KMS-11 (cell line): Measurements from ENCODE around the gene TPH1.

Source experiments
- H2AFZ ChIP-seq: fragments of 200-600 bp; sonication (generic); 2 replicates; pipeline ENCODE4 v1.6.1; 2016; ENCODE audit warnings: antibody characterized with exemption, mixed run types, low read depth
- H3K27ac ChIP-seq: fragments of 200-600 bp; sonication (generic); 2 replicates; pipeline ENCODE4 v1.6.1; 2016; ENCODE audit warnings: mild to moderate bottlenecking, mixed run types
- H3K27me3 ChIP-seq: fragments of 200-600 bp; sonication (generic); 2 replicates; pipeline ENCODE4 v1.6.1; 2017; ENCODE audit warnings: mild to moderate bottlenecking, low read depth, mixed run types, moderate library complexity; ENCODE audit not compliant: insufficient read depth
- H3K36me3 ChIP-seq: fragments of 200-600 bp; sonication (generic); 2 replicates; pipeline ENCODE4 v1.6.1; 2017; ENCODE audit warnings: mild to moderate bottlenecking, mixed run types; ENCODE audit not compliant: insufficient read depth
- H3K4me1 ChIP-seq: fragments of 200-600 bp; sonication (generic); 2 replicates; pipeline ENCODE4 v1.6.1; 2016; ENCODE audit warnings: mild to moderate bottlenecking, low read depth, mixed run types; ENCODE audit not compliant: poor library complexity, severe bottlenecking
- H3K4me2 ChIP-seq: fragments of 200-600 bp; sonication (generic); 2 replicates; pipeline ENCODE4 v1.7.0; 2016; ENCODE audit warnings: mild to moderate bottlenecking, mixed run types
- H3K4me3 ChIP-seq: fragments of 200-600 bp; sonication (generic); IDR thresholded peaks from 2 replicates; pipeline ENCODE4 v1.6.1; 2017; ENCODE audit warnings: low read depth, low read length, mixed read lengths; ENCODE audit not compliant: insufficient read depth
- H3K79me2 ChIP-seq: fragments of 200-600 bp; sonication (generic); 2 replicates; pipeline ENCODE4 v1.6.1; 2016; ENCODE audit warnings: low read depth, mixed run types; ENCODE audit not compliant: insufficient read depth
- H3K9ac ChIP-seq: fragments of 200-600 bp; sonication (generic); 2 replicates; pipeline ENCODE4 v1.6.1; 2016; ENCODE audit warnings: mild to moderate bottlenecking, mixed run types
- H4K20me1 ChIP-seq: fragments of 200-600 bp; sonication (generic); 2 replicates; pipeline ENCODE4 v1.6.1; 2016; ENCODE audit warnings: mild to moderate bottlenecking, mixed run types; ENCODE audit not compliant: insufficient read depth
- TF ChIP-seq, protein P1 (sequence below): fragments of 200-600 bp; sonication (generic); conservative IDR thresholded peaks from 2 replicates; pipeline ENCODE4 v1.6.1; 2017; ENCODE audit warnings: low read depth, mild to moderate bottlenecking, antibody characterized with exemption, low read length, moderate library complexity, mixed read lengths

TPH1 gene

DNA sequence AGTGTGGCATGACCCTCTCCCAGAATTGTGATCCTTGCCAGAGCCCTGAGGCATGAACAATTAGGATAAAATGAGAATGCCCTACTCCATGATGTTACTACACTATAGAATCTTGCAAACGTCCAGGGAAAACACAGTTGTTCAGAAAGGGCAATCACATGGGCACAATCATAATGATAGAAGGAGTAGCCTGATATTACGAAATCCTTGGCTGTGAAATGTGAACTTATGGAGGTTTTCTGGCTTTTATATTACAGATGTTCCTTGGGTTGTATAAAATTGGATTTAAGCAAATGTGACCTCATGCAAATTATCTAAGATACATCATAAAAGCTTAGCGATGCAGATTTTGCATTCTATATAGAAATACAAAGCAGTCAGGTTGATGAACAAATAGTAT, 29.4 kb upstream of the TPH1 start:
- Histone ChIP-seq H4K20me1 (no peaks in the 10 kb centered on the region), H3K4me1 (peaks cover 9% of the 10 kb centered on the region), H2AFZ (no peak overlapping the region), H3K4me2 (no peak overlapping the region), H3K27me3 (no peaks in the 10 kb centered on the region), H3K4me3 (no peak overlapping the region), H3K9ac (no peak overlapping the region), H3K27ac (no peak overlapping the region), H3K79me2 (no peaks in the 10 kb centered on the region), H3K36me3 (no peaks in the 10 kb centered on the region)
- TF ChIP-seq, protein P1, sequence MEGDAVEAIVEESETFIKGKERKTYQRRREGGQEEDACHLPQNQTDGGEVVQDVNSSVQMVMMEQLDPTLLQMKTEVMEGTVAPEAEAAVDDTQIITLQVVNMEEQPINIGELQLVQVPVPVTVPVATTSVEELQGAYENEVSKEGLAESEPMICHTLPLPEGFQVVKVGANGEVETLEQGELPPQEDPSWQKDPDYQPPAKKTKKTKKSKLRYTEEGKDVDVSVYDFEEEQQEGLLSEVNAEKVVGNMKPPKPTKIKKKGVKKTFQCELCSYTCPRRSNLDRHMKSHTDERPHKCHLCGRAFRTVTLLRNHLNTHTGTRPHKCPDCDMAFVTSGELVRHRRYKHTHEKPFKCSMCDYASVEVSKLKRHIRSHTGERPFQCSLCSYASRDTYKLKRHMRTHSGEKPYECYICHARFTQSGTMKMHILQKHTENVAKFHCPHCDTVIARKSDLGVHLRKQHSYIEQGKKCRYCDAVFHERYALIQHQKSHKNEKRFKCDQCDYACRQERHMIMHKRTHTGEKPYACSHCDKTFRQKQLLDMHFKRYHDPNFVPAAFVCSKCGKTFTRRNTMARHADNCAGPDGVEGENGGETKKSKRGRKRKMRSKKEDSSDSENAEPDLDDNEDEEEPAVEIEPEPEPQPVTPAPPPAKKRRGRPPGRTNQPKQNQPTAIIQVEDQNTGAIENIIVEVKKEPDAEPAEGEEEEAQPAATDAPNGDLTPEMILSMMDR, result no peak

DNA sequence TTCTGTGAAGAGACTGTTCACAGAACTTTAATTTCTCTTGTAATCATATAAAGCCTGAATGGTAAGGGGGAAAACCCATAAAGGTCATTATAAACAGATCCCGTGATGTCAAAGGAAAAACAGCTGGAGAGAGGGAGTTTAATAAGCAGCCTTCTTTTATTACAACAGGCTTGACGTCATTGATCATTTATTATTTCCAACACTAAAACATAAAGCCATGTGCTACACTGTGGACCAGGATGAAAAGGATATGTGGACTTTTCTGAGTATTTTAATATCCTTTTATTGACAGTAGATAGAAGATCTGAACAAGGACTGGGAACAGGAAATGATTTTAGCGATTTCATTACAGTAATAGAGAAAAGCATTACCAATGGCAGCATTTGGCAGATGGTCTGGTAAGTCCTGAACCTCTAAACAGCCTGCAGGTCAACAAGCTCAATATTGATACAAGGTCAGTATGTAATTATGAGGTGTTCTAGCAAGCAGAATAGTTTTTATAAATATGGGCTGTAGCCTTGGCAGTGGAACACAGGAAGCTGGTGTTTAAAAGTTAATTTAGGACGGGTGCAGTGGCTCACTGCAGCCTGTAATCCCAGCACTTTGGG, 25.1 kb upstream of the TPH1 start:
- peaks cover 5% of the 10 kb centered on the region for H3K4me1 ChIP-seq
- no peak overlapping the region for H3K4me2 ChIP-seq
- H3K9ac ChIP-seq, result no peak overlapping the region
- H2AFZ ChIP-seq, result no peak overlapping the region
- H3K27me3 ChIP-seq, result no peaks in the 10 kb centered on the region
- H3K27ac ChIP-seq, result no peak overlapping the region
- no peaks in the 10 kb centered on the region for H4K20me1 ChIP-seq
- H3K79me2 ChIP-seq, result no peaks in the 10 kb centered on the region
- TF ChIP-seq, protein P1, result no peak
- H3K4me3 ChIP-seq, result no peak overlapping the region
- H3K36me3 ChIP-seq, result no peaks in the 10 kb centered on the region

DNA sequence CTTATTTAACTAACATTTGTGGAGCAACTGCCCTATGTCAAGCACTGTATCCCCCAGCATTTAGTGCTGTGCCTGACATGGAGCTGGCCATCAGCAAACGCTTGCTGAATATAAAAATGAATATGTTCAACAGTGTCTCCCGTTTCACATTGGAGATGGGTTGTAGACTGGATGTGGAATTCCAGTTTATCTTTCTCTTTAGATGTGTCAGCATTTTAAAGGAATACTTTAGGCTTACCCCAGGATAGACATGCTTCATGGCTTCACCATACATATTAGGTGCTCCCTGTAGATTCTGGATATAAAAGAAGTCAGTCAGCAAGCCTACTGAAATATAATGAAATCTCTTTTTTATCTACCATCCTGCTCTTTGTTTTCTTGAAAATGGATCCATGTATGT, 21.3 kb upstream of the TPH1 start:
- no peaks in the 10 kb centered on the region for H3K27me3 ChIP-seq
- TF ChIP-seq, protein P1, result no peak
- no peaks in the 10 kb centered on the region for H3K4me1 ChIP-seq
- no peak overlapping the region for H3K9ac ChIP-seq
- H3K4me3 ChIP-seq, result no peak overlapping the region
- H3K79me2 ChIP-seq, result no peaks in the 10 kb centered on the region
- no peak overlapping the region for H3K27ac ChIP-seq
- H2AFZ ChIP-seq, result no peak overlapping the region
- H3K4me2 ChIP-seq, result no peak overlapping the region
- no peaks in the 10 kb centered on the region for H3K36me3 ChIP-seq
- no peaks in the 10 kb centered on the region for H4K20me1 ChIP-seq

DNA sequence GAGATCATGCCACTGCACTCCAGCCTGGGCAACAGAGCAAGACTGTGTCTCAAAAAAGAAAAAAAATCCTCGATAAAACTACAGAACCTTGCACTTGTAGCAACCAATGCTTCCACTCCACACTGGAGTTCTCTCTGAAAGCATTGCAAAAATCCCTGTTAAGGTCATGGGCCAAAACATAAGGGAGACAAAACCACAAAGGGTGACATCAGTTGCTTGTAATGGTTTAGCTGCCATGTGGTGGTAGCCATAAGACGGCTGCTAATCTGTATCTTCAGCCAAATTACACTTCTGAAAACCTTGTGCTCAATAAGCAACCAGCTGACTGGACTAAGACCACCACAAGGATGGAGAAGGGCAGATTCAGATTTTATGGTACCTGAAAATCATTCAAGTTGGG, 20.6 kb upstream of the TPH1 start:
- no peaks in the 10 kb centered on the region for H3K36me3 ChIP-seq

More for the DNA sequence above, 20.6 kb upstream of the TPH1 start:
- no peak overlapping the region for H3K4me2 ChIP-seq
- no peaks in the 10 kb centered on the region for H4K20me1 ChIP-seq
- no peaks in the 10 kb centered on the region for H3K79me2 ChIP-seq
- no peak overlapping the region for H3K9ac ChIP-seq
- no peak overlapping the region for H3K4me3 ChIP-seq
- no peak overlapping the region for H3K27ac ChIP-seq
- H2AFZ ChIP-seq, result no peak overlapping the region
- no peaks in the 10 kb centered on the region for H3K4me1 ChIP-seq
- TF ChIP-seq, protein P1, result no peak
- no peaks in the 10 kb centered on the region for H3K27me3 ChIP-seq
